Transverse colon (tissue), 3 donors: ENCODE data around the gene AFTPH.

ENCODE experiments used
- POLR2A ChIP-seq: fragments of 450-650 bp; IDR thresholded peaks from one replicate; pipeline ENCODE4 v1.6.1; 2016; ENCODE audit warnings: antibody characterized with exemption, mild to moderate bottlenecking, moderate library complexity
- TF ChIP-seq, protein P1 (sequence below), 5 experiments: fragments of 200-600 bp in 3 of 5; fragments of 450-650 bp in 2 of 5; sonication (generic) in 3 of 5; IDR thresholded peaks; 1 replicate in 2 of 5; 2 replicates in 3 of 5; pipeline ENCODE4 v1.5.1; 2016 to 2017; ENCODE audit warnings: antibody characterized with exemption in 5 of 5, inconsistent platforms in 3 of 5, mild to moderate bottlenecking in 2 of 5, moderate library complexity in 1 of 5

GRCh38 chr2:64522843-64523428 is 1.2 kb upstream of the AFTPH start:
- TF ChIP-seq POLR2A, result no peak
- TF ChIP-seq, protein P1, sequence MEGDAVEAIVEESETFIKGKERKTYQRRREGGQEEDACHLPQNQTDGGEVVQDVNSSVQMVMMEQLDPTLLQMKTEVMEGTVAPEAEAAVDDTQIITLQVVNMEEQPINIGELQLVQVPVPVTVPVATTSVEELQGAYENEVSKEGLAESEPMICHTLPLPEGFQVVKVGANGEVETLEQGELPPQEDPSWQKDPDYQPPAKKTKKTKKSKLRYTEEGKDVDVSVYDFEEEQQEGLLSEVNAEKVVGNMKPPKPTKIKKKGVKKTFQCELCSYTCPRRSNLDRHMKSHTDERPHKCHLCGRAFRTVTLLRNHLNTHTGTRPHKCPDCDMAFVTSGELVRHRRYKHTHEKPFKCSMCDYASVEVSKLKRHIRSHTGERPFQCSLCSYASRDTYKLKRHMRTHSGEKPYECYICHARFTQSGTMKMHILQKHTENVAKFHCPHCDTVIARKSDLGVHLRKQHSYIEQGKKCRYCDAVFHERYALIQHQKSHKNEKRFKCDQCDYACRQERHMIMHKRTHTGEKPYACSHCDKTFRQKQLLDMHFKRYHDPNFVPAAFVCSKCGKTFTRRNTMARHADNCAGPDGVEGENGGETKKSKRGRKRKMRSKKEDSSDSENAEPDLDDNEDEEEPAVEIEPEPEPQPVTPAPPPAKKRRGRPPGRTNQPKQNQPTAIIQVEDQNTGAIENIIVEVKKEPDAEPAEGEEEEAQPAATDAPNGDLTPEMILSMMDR (IDR thresholded peaks at IDR 0.05), result peak; percentile 83 to 93 (median 85)
